Measurements from ENCODE around the gene SC5D. TPM values are rescaled to one million over a fixed set of nuclear protein-coding genes. Genes with fewer than 3 reads are reported as not detected.
A peak's percentile ranks its signal among the peaks of the same experiment; 100 is the strongest.

The SC5D gene
- polyA plus RNA-seq, 1 experiment = 14.6 TPM

DNA sequence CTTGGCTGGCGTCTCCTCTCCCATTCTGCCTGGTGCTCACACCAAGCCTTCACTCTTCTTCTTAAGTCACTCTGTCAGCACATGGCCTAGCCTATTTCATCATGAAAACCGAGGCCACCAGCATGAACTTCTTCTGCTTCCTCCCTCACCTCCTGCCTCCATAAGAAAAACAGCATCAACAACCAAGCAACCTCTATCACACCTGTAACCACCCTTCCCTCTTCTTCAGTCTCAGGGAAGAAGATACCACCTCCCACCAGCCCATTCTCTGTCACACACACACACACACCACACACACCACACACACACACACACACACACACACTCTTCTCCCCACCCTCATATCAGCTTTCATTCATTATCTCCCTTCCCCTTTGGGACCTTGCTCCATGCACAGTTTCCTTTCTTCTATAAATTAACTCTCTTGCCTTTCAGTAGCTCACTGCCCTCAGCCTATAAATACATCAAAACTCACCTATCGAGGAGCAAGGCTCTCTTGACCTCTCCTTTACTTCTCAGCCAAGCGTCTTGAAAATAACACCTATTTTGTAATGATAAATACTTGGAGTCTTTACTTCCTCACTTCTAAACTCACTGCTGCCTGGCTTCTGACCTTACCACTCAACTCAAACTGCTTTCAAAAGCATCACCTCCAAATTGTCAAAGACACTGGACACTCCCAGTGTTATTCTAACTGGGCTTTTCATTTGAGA is 36.6 kb downstream of the SC5D start:
- POLR2A ChIA-PET = no interaction called here

DNA sequence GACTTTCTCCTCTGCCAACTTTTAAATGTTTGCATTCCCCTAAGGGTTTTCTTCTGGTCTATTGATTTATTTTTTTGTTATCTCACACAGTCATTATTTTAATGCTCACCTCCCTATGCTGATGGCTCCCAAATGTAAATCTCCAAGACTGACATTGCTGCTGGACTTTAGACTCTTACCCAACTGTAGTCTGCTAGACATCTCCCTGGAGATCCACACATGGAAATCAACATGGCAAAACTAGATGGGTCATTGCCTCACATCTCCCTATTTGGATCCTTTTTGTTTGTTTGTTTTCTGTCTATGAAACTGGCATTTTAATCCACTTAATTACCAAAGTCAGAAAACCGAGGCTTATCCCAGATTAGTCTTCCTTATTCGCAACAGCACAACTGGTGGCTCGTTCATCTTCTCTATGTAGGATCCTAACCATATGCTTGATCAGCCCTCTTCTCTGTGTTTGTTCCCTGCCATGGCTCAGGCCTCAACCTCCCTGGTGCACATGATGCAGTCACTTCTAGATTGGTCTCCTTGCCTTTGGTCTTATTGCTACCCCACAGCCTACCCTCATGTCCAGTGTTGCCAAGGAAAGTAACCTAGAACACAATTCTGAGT is 37.3 kb downstream of the SC5D start:
- DNase-seq (ENCODE audit: low read depth) = no peak
- Histone ChIP-seq H3K36me3 (ENCODE audit: control insufficient read depth, insufficient read depth, low read length) (no peaks in the 10 kb centered on the region), H3K27me3 (ENCODE audit: control insufficient read depth, insufficient read depth, low read length) (peaks cover 2% of the 10 kb centered on the region; the same call in 1 of the 2 replicates), H3K4me3 (ENCODE audit: low read depth, low read length) (no peak overlapping the region)
- no peak for TF ChIP-seq CTCF (IDR thresholded peaks at IDR 0.05; ENCODE audit: insufficient read depth, low read depth, low read length)
- ChIA-PET CTCF (no interaction called here), POLR2A (no interaction called here)

More for the DNA sequence above, 36.6 kb downstream of the SC5D start:
- no peak overlapping the region for H3K4me3 ChIP-seq (ENCODE audit: low read depth, low read length)
- DNase-seq (ENCODE audit: low read depth) = no peak
- CTCF ChIA-PET = interaction anchor here (0.9 kb wide), 1 partner anchor 9 kb away, joined by 3 read pairs; no protein-coding TSS in a partner anchor
- no peaks in the 10 kb centered on the region for H3K36me3 ChIP-seq (ENCODE audit: control insufficient read depth, insufficient read depth, low read length)
- no peaks in the 10 kb centered on the region; the same call in 1 of the 2 replicates for H3K27me3 ChIP-seq (ENCODE audit: control insufficient read depth, insufficient read depth, low read length)
- TF ChIP-seq CTCF (IDR thresholded peaks at IDR 0.05; ENCODE audit: insufficient read depth, low read depth, low read length) = no peak

GRCh38 chr11:121330614-121331435 is 38.3 kb downstream of the SC5D start:
- peaks cover 4% of the 10 kb centered on the region for H3K27me3 ChIP-seq (ENCODE audit: control insufficient read depth, insufficient read depth, low read length)
- ChIA-PET POLR2A (no interaction called here), CTCF (no interaction called here)
- TF ChIP-seq CTCF (IDR thresholded peaks at IDR 0.05; ENCODE audit: insufficient read depth, low read depth, low read length) = no peak
- no peaks in the 10 kb centered on the region for H3K36me3 ChIP-seq (ENCODE audit: control insufficient read depth, insufficient read depth, low read length)
- no peak for DNase-seq (ENCODE audit: low read depth)
- no peak overlapping the region for H3K4me3 ChIP-seq (ENCODE audit: low read depth, low read length)

DNA sequence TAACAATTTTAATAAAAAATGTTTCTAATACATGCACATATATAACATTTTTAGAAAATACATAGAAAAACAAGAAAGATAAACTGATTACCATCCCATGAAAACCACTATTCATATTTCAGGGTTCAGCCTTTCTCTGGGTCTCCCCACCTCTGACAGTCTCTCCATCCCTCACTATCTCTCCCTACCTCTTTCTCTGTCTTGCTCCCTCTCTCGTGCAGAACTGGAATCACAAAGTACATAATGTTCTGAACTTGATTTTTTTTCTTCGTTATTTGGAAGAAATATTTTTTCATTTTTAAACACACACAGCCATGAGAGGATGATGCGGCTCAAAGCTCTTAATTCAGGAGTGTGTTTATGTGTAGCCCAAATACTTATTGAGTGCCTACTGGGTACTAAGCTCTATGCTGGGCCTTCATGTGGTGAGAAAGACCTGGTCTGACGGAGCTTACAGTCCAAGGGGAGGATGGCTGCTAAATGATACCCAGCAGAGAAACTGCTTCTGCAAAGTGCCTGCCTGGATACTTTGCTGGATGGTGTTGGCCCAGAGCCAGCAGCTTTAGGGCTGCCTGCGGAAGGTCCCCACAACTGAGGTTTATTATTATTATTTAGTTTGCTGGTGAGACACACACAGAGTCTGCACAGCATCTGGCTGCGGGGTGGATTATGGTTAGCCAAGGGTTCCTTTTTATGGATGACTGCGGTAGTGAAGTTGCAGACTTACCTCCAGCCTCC is 42.6 kb downstream of the SC5D start:
- peaks cover 6% of the 10 kb centered on the region for H3K27me3 ChIP-seq (ENCODE audit: control insufficient read depth, insufficient read depth, low read length)
- DNase-seq (ENCODE audit: low read depth) = no peak

More for the DNA sequence above, 42.6 kb downstream of the SC5D start:
- Histone ChIP-seq H3K4me3 (ENCODE audit: low read depth, low read length) (no peak overlapping the region), H3K36me3 (ENCODE audit: control insufficient read depth, insufficient read depth, low read length) (no peaks in the 10 kb centered on the region)
- POLR2A ChIA-PET = no interaction called here
- TF ChIP-seq CTCF (IDR thresholded peaks at IDR 0.05; ENCODE audit: insufficient read depth, low read depth, low read length) = peak; percentile 20; the same call in 1 of the 2 replicates
- CTCF ChIA-PET = interaction anchor here (0.6 to 1.0 kb wide), 4 partner anchors 10 to 756 kb away, joined by 3 to 4 read pairs (median 4); no protein-coding TSS in a partner anchor

Measured in BJ (cell line).